Measurements from ENCODE around the gene SGMS1. TPM values are rescaled to one million over a fixed set of nuclear protein-coding genes. Genes with fewer than 3 reads are reported as not detected.

The SGMS1 gene
- total RNA-seq, 1 experiment from 2014 or later: 34.5 TPM

- Mint-ChIP-seq H3K36me3 (ENCODE audit: insufficient read depth, unreplicated experiment) (peaks cover 30% of the 10 kb centered on the region), H3K27me3 (ENCODE audit: unreplicated experiment) (no peaks in the 10 kb centered on the region), H3K4me3 (ENCODE audit: low read depth, unreplicated experiment) (no peak overlapping the region), H3K27ac (ENCODE audit: unreplicated experiment) (peak overlapping the region; percentile 21), H3K4me1 (ENCODE audit: low read depth, unreplicated experiment) (no peaks in the 10 kb centered on the region), H3K9me3 (ENCODE audit: low read depth, unreplicated experiment) (no peaks in the 10 kb centered on the region)
- intact Hi-C loops (cut with micrococcal nuclease; ENCODE audit: unreplicated experiment): no loop called here
- CTCF ChIA-PET: no interaction called here
- BruUV-seq (replicated peaks): no TSS peak
- TF ChIP-seq, protein P1, sequence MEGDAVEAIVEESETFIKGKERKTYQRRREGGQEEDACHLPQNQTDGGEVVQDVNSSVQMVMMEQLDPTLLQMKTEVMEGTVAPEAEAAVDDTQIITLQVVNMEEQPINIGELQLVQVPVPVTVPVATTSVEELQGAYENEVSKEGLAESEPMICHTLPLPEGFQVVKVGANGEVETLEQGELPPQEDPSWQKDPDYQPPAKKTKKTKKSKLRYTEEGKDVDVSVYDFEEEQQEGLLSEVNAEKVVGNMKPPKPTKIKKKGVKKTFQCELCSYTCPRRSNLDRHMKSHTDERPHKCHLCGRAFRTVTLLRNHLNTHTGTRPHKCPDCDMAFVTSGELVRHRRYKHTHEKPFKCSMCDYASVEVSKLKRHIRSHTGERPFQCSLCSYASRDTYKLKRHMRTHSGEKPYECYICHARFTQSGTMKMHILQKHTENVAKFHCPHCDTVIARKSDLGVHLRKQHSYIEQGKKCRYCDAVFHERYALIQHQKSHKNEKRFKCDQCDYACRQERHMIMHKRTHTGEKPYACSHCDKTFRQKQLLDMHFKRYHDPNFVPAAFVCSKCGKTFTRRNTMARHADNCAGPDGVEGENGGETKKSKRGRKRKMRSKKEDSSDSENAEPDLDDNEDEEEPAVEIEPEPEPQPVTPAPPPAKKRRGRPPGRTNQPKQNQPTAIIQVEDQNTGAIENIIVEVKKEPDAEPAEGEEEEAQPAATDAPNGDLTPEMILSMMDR (IDR thresholded peaks at IDR 0.05; ENCODE audit: unreplicated experiment): no peak
- no peak for DNase-seq
Observed at GRCh38 chr10:50627896-50628295, 4.1 kb upstream of the SGMS1 start.

GRCh38 chr10:50627443-50627842 lies 3.7 kb upstream of the SGMS1 start:
- Mint-ChIP-seq H3K27ac (ENCODE audit: unreplicated experiment) (no peak overlapping the region), H3K36me3 (ENCODE audit: insufficient read depth, unreplicated experiment) (peaks cover 34% of the 10 kb centered on the region), H3K9me3 (ENCODE audit: low read depth, unreplicated experiment) (no peaks in the 10 kb centered on the region), H3K27me3 (ENCODE audit: unreplicated experiment) (no peaks in the 10 kb centered on the region), H3K4me3 (ENCODE audit: low read depth, unreplicated experiment) (no peak overlapping the region), H3K4me1 (ENCODE audit: low read depth, unreplicated experiment) (no peaks in the 10 kb centered on the region)
- intact Hi-C loops (cut with micrococcal nuclease; ENCODE audit: unreplicated experiment): no loop called here
- DNase-seq: no peak
- CTCF ChIA-PET: no interaction called here
- no TSS peak for BruUV-seq (replicated peaks)
- TF ChIP-seq, protein P1 (IDR thresholded peaks at IDR 0.05; ENCODE audit: unreplicated experiment): no peak

- DNase-seq: no peak
- H3K27ac Mint-ChIP-seq (ENCODE audit: unreplicated experiment): peak overlapping the region; percentile 66
- BruUV-seq (replicated peaks): TSS peak; percentile 54
- CTCF ChIA-PET: interaction anchor here (1.6 kb wide), 1 partner anchor 207 kb away, joined by 4 read pairs; no protein-coding TSS in a partner anchor
- intact Hi-C loops (cut with micrococcal nuclease; ENCODE audit: unreplicated experiment): no loop called here
- H3K4me1 Mint-ChIP-seq (ENCODE audit: low read depth, unreplicated experiment): no peaks in the 10 kb centered on the region
- H3K9me3 Mint-ChIP-seq (ENCODE audit: low read depth, unreplicated experiment): no peaks in the 10 kb centered on the region
- H3K27me3 Mint-ChIP-seq (ENCODE audit: unreplicated experiment): no peaks in the 10 kb centered on the region
- peak overlapping the region; percentile 78 for H3K4me3 Mint-ChIP-seq (ENCODE audit: low read depth, unreplicated experiment)
- H3K36me3 Mint-ChIP-seq (ENCODE audit: insufficient read depth, unreplicated experiment): peaks cover 41% of the 10 kb centered on the region
- TF ChIP-seq, protein P1 (IDR thresholded peaks at IDR 0.05; ENCODE audit: unreplicated experiment): peak; percentile 3
Observed at GRCh38 chr10:50625649-50626132, 1.9 kb upstream of the SGMS1 start.

DNA sequence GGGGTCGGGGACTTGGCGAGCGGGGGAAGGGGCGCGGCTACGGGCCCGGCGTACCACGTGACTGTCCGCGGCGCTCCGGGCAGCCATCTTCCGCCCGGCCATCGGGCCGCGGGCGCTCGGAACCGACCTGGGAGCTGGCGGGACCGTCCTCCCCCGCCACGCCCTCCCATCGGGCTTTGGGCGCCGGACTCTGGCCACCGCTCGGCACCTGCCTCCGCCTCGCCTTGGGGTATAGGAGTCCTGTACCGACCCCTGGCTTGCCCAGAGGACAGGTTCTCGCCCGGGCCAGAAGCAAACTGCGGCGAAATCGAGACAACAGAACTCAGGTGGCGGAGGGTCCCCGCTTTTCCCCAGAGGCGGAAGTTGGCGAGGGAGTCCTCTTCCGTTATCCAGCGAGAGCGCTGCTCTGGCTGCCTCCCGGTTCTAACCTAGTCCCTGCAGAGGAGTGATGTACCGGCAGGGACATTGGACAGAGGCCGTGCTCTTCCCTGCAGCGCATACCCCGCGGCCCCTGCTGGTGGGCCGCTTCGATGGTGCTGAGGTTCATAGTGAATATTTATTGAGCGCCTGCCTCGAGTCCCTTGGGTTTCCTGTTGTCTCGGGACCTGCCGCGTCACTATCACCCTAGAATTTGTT lies 1.2 kb upstream of the SGMS1 start:
- no peaks in the 10 kb centered on the region for H3K27me3 Mint-ChIP-seq (ENCODE audit: unreplicated experiment)
- peak; percentile 85 for DNase-seq
- BruUV-seq (replicated peaks): no TSS peak
- CTCF ChIA-PET: interaction anchor here (0.9 to 1.6 kb wide), 5 partner anchors 20 to 257 kb away, joined by 3 to 6 read pairs (median 4); no protein-coding TSS in a partner anchor
- peaks cover 41% of the 10 kb centered on the region for H3K36me3 Mint-ChIP-seq (ENCODE audit: insufficient read depth, unreplicated experiment)
- peak overlapping the region; percentile 66 for H3K27ac Mint-ChIP-seq (ENCODE audit: unreplicated experiment)
- H3K9me3 Mint-ChIP-seq (ENCODE audit: low read depth, unreplicated experiment): no peaks in the 10 kb centered on the region
- no peaks in the 10 kb centered on the region for H3K4me1 Mint-ChIP-seq (ENCODE audit: low read depth, unreplicated experiment)
- intact Hi-C loops (cut with micrococcal nuclease; ENCODE audit: unreplicated experiment): loop anchor here (1.0 to 5.0 kb wide), 4 partner anchors 48 to 258 kb away; no protein-coding TSS in a partner anchor
- H3K4me3 Mint-ChIP-seq (ENCODE audit: low read depth, unreplicated experiment): peak overlapping the region; percentile 78
- TF ChIP-seq, protein P1 (IDR thresholded peaks at IDR 0.05; ENCODE audit: unreplicated experiment): peak; percentile 42
